ENCODE results near the gene LST1.

LST1 gene

GRCh38 chr6:31576897-31577578 lies 9.0 kb upstream of the LST1 start:
- H3K27me3 ChIP-seq (ENCODE audit: insufficient read depth, poor library complexity, severe bottlenecking): no peaks in the 10 kb centered on the region
- H3K36me3 ChIP-seq (ENCODE audit: low read depth): no peaks in the 10 kb centered on the region
- DNase-seq (ENCODE audit: low spot score) (no peak), ATAC-seq (ENCODE audit: low read depth) (no peak)
- H3K4me1 ChIP-seq (ENCODE audit: insufficient read depth, poor library complexity, severe bottlenecking): peaks cover 12% of the 10 kb centered on the region
- TF ChIP-seq CTCF (IDR thresholded peaks at IDR 0.05; ENCODE audit: poor library complexity, severe bottlenecking): no peak
- no peak overlapping the region for H3K27ac ChIP-seq (ENCODE audit: poor library complexity, severe bottlenecking)
- no peak overlapping the region for H3K4me3 ChIP-seq (ENCODE audit: severe bottlenecking)
- H3K9me3 ChIP-seq (ENCODE audit: severe bottlenecking): no peaks in the 10 kb centered on the region

GRCh38 chr6:31577579-31577966 lies 8.5 kb upstream of the LST1 start:
- H3K27me3 ChIP-seq (ENCODE audit: insufficient read depth, poor library complexity, severe bottlenecking): no peaks in the 10 kb centered on the region
- ATAC-seq (ENCODE audit: low read depth): no peak
- no peak for TF ChIP-seq CTCF (IDR thresholded peaks at IDR 0.05; ENCODE audit: poor library complexity, severe bottlenecking)
- H3K27ac ChIP-seq (ENCODE audit: poor library complexity, severe bottlenecking): peak overlapping the region; percentile 41
- no peaks in the 10 kb centered on the region for H3K36me3 ChIP-seq (ENCODE audit: low read depth)
- H3K9me3 ChIP-seq (ENCODE audit: severe bottlenecking): no peaks in the 10 kb centered on the region
- H3K4me1 ChIP-seq (ENCODE audit: insufficient read depth, poor library complexity, severe bottlenecking): peaks cover 12% of the 10 kb centered on the region
- DNase-seq (ENCODE audit: low spot score): no peak
- no peak overlapping the region for H3K4me3 ChIP-seq (ENCODE audit: severe bottlenecking)

- ATAC-seq (ENCODE audit: low read depth) (peak; percentile 78), DNase-seq (ENCODE audit: low spot score) (peak; percentile 84)
- no peaks in the 10 kb centered on the region for H3K9me3 ChIP-seq (ENCODE audit: severe bottlenecking)
- peak overlapping the region; percentile 41 for H3K27ac ChIP-seq (ENCODE audit: poor library complexity, severe bottlenecking)
- no peaks in the 10 kb centered on the region for H3K27me3 ChIP-seq (ENCODE audit: insufficient read depth, poor library complexity, severe bottlenecking)
- peaks cover 12% of the 10 kb centered on the region for H3K4me1 ChIP-seq (ENCODE audit: insufficient read depth, poor library complexity, severe bottlenecking)
- TF ChIP-seq CTCF (IDR thresholded peaks at IDR 0.05; ENCODE audit: poor library complexity, severe bottlenecking): no peak
- H3K36me3 ChIP-seq (ENCODE audit: low read depth): no peaks in the 10 kb centered on the region
- H3K4me3 ChIP-seq (ENCODE audit: severe bottlenecking): no peak overlapping the region
Observed at GRCh38 chr6:31578184-31579118, 7.6 kb upstream of the LST1 start.

DNA sequence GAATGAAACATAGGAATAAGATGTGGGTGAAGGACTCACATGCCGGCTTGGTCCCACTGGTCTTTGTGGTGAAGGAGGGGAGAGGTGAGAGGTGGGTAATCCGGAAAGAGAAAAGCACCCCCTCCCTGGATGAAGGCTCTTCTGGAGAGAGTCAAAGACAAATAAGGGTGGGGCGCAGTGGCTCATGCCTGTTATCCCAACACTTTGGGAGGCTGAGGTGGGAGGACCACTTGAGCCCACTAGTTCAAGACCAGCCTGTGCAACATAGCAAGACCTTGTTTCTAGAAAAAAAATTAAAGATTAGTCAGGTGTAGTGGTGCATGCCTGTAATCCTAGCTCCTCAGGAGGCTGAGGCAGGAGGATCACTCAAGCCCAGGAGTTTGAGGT lies 7.0 kb upstream of the LST1 start:
- ATAC-seq (ENCODE audit: low read depth): no peak
- no peaks in the 10 kb centered on the region for H3K27me3 ChIP-seq (ENCODE audit: insufficient read depth, poor library complexity, severe bottlenecking)
- TF ChIP-seq CTCF (IDR thresholded peaks at IDR 0.05; ENCODE audit: poor library complexity, severe bottlenecking): no peak
- peak overlapping the region; percentile 41 for H3K27ac ChIP-seq (ENCODE audit: poor library complexity, severe bottlenecking)
- H3K4me1 ChIP-seq (ENCODE audit: insufficient read depth, poor library complexity, severe bottlenecking): peaks cover 12% of the 10 kb centered on the region
- DNase-seq (ENCODE audit: low spot score): no peak
- H3K36me3 ChIP-seq (ENCODE audit: low read depth): no peaks in the 10 kb centered on the region
- H3K9me3 ChIP-seq (ENCODE audit: severe bottlenecking): no peaks in the 10 kb centered on the region
- H3K4me3 ChIP-seq (ENCODE audit: severe bottlenecking): no peak overlapping the region
